ENCODE data around the gene AKNAD1.
"Not testable (repeated sequence)": the region's sequence is repeated elsewhere in the genome, so short reads cannot be mapped to it uniquely, and the experiment has no call there.

Gene AKNAD1

DNA sequence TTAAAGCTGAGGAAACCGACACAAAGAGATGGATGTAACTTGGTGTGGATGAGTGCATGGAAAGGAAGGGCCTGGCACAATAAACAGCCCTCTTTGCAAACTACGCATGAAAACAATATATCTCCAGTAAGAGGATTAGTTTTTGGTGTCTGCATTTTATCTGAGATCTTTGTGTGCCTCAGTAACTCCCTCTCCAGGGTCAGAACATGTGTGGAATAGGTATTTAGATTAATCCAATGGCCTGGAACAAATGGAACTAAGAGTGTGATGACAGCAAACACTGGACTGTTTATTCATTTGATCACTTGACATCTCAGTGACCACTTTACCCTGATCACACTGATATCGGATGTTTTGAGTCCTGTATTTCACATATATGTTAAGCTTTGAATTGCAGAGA, 45.3 kb downstream of the AKNAD1 start:
- H3K27me3 Mint-ChIP-seq, result no peaks in the 10 kb centered on the region
- H3K36me3 Mint-ChIP-seq, result peaks cover 11 to 14% of the 10 kb centered on the region in 2 donors

DNA sequence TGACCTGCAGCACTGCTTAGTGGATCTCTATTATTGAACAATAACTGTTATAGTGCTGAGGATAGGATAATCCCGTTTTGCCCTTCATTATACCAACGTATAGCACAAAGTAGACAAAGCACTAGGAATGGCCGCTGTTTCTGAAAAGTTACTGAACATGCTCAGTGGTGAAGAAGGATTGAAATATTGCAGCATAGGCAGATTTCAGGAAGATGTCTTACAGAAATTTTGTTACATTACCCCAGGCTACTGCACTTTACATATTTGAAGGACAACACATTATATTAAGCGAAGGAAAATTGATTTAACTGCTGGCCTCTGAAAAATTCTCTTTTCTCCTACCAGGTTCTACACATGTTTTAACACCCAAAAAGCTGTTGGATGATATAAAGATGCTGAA, 48.5 kb downstream of the AKNAD1 start:
- no peak overlapping the region for H3K4me3 Mint-ChIP-seq
- H3K9me3 Mint-ChIP-seq, result no peaks in the 10 kb centered on the region
- no peaks in the 10 kb centered on the region for H3K27me3 Mint-ChIP-seq
- no peaks in the 10 kb centered on the region for H3K4me1 Mint-ChIP-seq
- no peak overlapping the region for H3K27ac Mint-ChIP-seq
- DNase-seq (no peak), ATAC-seq (replicated peaks) (no peak)
- H3K36me3 Mint-ChIP-seq, result peaks cover 22 to 29% of the 10 kb centered on the region in 2 donors

More for the DNA sequence above, 45.3 kb downstream of the AKNAD1 start:
- H3K4me1 Mint-ChIP-seq, result no peaks in the 10 kb centered on the region
- H3K9me3 Mint-ChIP-seq, result no peaks in the 10 kb centered on the region
- H3K4me3 Mint-ChIP-seq, result no peak overlapping the region
- DNase-seq, result no peak
- no peak for ATAC-seq (replicated peaks)
- H3K27ac Mint-ChIP-seq, result no peak overlapping the region

DNA sequence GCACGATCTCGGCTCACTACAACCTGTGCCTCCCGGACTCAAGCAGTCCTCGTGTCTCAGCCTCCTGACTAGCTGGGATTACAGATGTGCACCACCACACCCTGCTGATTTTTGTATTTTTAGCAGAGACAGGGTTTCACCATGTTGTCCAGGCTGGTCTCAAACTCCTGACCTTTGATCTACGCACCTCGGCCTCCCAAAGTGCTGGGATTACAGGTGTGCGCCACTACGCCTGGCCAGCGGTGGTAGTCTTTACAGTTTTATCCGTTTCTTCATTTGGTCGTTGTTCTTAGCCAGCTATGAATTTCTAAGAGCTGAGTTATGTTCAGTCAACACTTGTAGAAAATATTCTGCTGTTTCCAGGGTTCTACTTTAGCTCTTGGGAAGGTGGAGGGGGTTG, 53.3 kb downstream of the AKNAD1 start:
- Mint-ChIP-seq H3K36me3 (peaks cover 22 to 47% of the 10 kb centered on the region in 2 donors), H3K4me1 (no peaks in the 10 kb centered on the region), H3K9me3 (no peaks in the 10 kb centered on the region), H3K27ac (no peak overlapping the region), H3K27me3 (no peaks in the 10 kb centered on the region), H3K4me3 (no peak overlapping the region)
- ATAC-seq (replicated peaks) (no peak), DNase-seq (no peak)

DNA sequence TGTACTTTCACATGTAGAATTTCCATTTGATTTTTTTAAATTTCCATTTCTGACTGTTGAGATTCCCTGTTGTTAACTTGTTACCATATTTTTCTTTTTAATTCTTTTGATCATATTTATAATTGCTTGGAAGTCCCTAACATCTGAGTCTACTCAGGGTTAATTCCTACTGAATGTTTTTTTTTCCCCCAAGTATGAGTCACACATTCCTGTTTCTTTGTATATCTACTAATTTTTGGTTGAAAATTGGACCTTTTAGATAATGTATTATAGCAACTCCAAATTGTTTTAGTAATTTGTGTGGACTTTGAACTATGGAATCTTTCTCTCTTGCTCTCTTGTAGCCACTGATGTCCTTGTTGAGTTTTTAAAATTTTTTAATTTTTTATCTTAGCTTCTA, 55.8 kb downstream of the AKNAD1 start:
- Mint-ChIP-seq H3K4me1 (no peaks in the 10 kb centered on the region), H3K9me3 (no peaks in the 10 kb centered on the region), H3K4me3 (no peak overlapping the region), H3K27me3 (no peaks in the 10 kb centered on the region), H3K27ac (no peak overlapping the region), H3K36me3 (peaks cover 22 to 49% of the 10 kb centered on the region in 2 donors)
- ATAC-seq (replicated peaks) (no peak), DNase-seq (no peak)

DNA sequence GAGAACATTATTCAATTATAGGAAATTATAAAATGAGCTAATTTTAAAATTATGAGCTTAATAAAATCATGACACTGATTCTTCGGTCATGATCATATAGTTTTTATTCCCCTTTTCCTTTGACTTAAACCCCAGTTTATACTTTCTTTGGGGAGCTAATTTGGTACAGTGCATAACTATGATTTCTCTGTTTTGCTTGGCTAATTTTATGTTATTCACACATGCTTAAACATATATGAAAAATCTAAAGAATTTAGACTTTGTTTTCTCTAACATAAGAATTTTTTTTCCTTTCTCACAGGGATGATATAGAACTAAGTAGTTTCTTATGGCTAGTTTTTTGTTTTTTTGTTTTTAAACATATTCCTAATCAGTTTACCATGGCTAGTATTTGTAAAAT, 57.9 kb downstream of the AKNAD1 start:
- no peaks in the 10 kb centered on the region for H3K27me3 Mint-ChIP-seq
- H3K4me3 Mint-ChIP-seq, result no peak overlapping the region
- no peak for DNase-seq
- H3K4me1 Mint-ChIP-seq, result no peaks in the 10 kb centered on the region
- H3K9me3 Mint-ChIP-seq, result no peaks in the 10 kb centered on the region
- no peak overlapping the region for H3K27ac Mint-ChIP-seq
- H3K36me3 Mint-ChIP-seq, result peaks cover 17 to 45% of the 10 kb centered on the region in 2 donors
- ATAC-seq (replicated peaks), result no peak

DNA sequence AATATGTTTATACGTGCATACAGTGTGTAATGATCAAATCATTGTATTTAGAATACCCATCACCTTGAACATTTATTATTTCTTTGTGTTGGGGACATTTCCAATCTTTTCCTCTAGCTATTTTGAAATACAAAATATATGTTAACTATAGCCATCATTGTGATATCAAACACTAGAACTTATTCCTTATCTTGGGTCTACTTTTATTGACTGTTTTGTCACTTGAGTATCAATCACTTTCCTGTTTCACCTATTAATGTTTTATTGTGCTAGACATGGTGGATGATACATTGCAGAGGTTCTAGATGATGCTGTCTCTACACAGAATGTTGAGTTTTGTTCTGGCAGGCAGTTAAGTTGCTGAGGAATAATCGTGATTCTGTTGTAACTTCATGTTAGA, 64.5 kb downstream of the AKNAD1 start:
- no peak overlapping the region for H3K27ac Mint-ChIP-seq
- H3K9me3 Mint-ChIP-seq, result peaks cover 11 to 15% of the 10 kb centered on the region in 2 donors
- no peak for DNase-seq
- no peak for ATAC-seq (replicated peaks)
- H3K4me1 Mint-ChIP-seq, result no peaks in the 10 kb centered on the region
- H3K27me3 Mint-ChIP-seq, result no peaks in the 10 kb centered on the region
- H3K4me3 Mint-ChIP-seq, result no peak overlapping the region
- H3K36me3 Mint-ChIP-seq, result peaks cover 47 to 56% of the 10 kb centered on the region in 2 donors

DNA sequence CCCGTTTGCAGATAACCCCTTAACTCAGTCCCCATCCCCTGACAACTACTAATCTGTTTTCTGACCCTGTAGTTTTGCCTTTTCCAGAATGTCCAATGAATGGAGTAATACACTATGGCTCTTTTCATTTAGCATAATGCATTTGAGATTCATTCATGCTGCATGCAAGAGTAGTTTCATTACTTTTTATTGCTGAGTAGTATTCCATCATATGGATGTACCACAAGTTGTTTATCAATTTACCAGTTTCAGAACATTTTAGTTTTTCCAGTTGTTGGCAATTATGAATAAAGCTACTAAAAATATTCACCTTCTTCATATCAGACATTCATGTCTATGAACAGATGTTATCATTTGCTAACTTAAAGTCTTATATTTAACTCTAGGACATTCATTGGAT, 65.1 kb downstream of the AKNAD1 start:
- ATAC-seq (replicated peaks) (no peak), DNase-seq (no peak)
- H3K27me3 Mint-ChIP-seq, result no peaks in the 10 kb centered on the region
- no peak overlapping the region for H3K27ac Mint-ChIP-seq
- peaks cover 11 to 15% of the 10 kb centered on the region in 2 donors for H3K9me3 Mint-ChIP-seq
- peaks cover 48 to 59% of the 10 kb centered on the region in 2 donors for H3K36me3 Mint-ChIP-seq
- no peak overlapping the region for H3K4me3 Mint-ChIP-seq
- H3K4me1 Mint-ChIP-seq, result no peaks in the 10 kb centered on the region

DNA sequence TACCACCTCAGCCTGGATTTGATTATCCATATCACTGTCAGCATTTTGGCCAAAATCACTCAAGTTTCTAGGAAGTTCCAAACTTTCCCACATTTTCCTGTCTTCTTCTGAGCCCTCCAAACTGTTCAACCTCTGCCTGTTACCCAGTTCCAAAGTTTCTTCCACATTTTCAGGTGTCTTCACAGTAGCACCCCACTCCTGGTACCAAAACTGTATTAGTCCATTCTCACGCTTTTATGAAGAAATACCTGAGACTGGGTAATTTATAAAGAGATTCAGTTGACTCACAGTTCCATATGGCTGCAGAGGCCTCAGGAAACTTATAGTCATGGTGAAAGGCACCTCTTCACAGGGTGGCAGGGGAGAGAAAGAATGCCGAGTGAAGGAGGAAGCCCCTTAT, 71.0 kb downstream of the AKNAD1 start:
- Mint-ChIP-seq H3K36me3 (peaks cover 59 to 70% of the 10 kb centered on the region in 2 donors), H3K4me1 (no peaks in the 10 kb centered on the region), H3K4me3 (no peak overlapping the region), H3K27ac (peak overlapping the region; percentile 10), H3K27me3 (no peaks in the 10 kb centered on the region), H3K9me3 (peaks cover 10 to 18% of the 10 kb centered on the region in 2 donors)
- DNase-seq (no peak), ATAC-seq (replicated peaks) (no peak)

DNA sequence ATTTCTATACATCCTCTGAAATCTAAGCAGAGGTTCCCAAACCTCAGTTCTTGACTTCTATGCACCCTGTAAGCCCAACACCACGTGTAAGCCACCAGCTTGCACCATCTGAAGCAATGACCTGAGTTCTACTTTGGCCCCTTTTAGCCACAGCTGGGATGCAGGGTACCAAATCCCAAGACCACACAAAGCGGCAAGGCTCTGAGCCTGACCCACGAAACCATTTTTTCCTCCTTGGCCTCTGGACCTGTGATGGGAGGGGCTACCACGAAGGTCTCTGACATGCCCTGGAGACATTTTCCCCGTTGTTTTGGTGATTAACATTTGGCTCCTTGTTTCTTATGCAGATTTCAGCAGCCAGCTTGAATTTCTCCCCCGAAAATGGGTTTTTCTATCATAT, 71.6 kb downstream of the AKNAD1 start:
- Mint-ChIP-seq H3K4me1 (no peaks in the 10 kb centered on the region), H3K36me3 (peaks cover 56 to 68% of the 10 kb centered on the region in 2 donors), H3K9me3 (peaks cover 10 to 18% of the 10 kb centered on the region in 2 donors), H3K27me3 (no peaks in the 10 kb centered on the region), H3K4me3 (no peak overlapping the region), H3K27ac (no peak overlapping the region)
- ATAC-seq (replicated peaks) (no peak), DNase-seq (no peak)

DNA sequence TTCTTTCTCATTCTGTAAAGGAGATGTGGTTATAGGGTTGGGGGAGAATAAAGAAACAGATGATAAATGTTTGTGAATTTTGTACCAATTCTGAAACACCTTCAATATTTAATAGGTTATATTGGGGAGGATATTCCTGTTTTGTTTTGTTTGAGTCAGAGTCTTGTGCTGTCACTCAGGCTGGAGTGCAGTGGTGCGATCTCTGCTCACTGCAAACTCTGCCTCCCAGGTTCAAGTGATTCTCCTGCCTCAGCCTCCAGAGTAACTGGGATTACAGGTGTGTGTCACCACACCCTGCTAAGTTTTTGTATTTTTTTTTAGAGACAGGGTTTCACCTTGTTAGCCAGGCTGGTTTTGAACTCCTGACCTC, 75.3 kb downstream of the AKNAD1 start:
- not testable (repeated sequence) for ATAC-seq (replicated peaks); H3K27ac Mint-ChIP-seq; H3K4me1 Mint-ChIP-seq; H3K27me3 Mint-ChIP-seq; DNase-seq; H3K4me3 Mint-ChIP-seq
- Mint-ChIP-seq H3K36me3 (peaks cover 44 to 59% of the 10 kb centered on the region in 2 donors), H3K9me3 (peaks cover 10 to 18% of the 10 kb centered on the region in 2 donors)

DNA sequence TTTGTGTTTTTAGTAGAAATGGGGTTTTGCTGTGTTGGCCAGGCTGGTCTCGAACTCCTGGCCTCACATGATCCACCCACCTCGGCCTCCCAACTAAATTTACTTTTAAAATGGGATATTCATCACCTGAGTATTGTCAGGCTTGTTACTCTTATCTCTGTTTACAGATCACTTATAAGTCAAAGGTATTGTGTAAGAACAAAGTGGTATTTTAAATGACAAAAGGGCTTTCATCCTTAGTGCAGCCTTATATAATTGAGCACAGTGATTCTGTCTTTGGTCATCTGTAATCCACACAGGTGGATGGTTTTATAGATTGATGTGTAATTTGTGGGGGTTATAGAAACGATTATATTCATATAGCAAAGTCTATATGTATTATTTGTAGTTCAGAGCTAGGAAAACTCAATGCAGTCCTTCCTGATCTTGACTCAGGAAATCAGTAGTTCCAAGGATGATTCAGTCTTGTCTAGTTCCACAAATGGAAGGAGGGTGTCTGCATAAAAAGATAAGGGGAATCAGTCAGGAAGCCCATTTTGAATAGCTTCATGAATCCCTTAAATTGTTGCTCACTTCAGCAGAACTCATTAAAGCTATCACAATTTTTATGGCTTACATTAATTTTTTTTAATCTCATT, 75.8 kb downstream of the AKNAD1 start:
- Mint-ChIP-seq H3K4me3 (no peak overlapping the region), H3K27ac (peak overlapping the region; percentile 20), H3K9me3 (peaks cover 9 to 17% of the 10 kb centered on the region in 2 donors), H3K27me3 (no peaks in the 10 kb centered on the region), H3K4me1 (no peaks in the 10 kb centered on the region), H3K36me3 (peaks cover 39 to 53% of the 10 kb centered on the region in 2 donors)
- DNase-seq (no peak), ATAC-seq (replicated peaks) (no peak)

DNA sequence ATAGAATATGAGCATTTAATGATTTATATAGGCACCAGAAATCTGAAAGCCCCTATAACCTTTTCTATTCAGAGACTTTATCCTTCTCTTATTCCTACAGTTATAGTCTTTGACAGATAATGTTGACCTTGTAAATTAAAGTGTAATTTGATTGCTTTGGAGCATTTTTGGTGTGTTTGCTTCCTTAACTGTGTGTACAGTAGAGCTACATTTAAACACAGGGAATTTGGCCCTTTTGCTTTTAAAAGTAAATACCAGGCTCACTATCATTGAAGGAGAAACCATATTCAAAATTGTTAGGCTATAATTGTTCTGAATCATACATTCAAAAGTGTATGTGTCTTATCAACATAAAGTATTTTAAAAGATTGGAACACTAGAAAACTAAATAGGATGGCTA, 77.4 kb downstream of the AKNAD1 start:
- no peak overlapping the region for H3K27ac Mint-ChIP-seq
- H3K9me3 Mint-ChIP-seq, result peaks cover 2% of the 10 kb centered on the region in 2 donors
- H3K27me3 Mint-ChIP-seq, result no peaks in the 10 kb centered on the region
- ATAC-seq (replicated peaks) (no peak), DNase-seq (no peak)
- no peak overlapping the region for H3K4me3 Mint-ChIP-seq
- H3K36me3 Mint-ChIP-seq, result peaks cover 31 to 50% of the 10 kb centered on the region in 2 donors
- H3K4me1 Mint-ChIP-seq, result no peaks in the 10 kb centered on the region

DNA sequence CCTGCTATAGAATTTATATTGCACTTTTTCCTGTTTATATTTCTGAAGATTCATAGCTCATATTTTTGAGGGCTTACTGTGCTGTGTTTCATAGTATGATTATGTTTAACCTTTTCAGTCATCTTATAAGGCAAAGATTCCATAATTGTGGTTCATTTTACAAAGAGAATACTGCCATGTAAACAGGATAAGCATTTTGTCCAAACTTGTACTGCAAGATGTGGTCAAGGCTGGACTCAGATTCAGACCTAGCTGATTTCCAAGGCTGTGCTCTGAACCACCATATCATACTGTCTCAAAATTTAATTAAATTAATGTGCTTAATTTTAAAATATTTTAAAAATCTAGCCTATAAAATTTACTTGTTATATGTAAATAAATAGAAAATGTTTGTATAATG, 79.1 kb downstream of the AKNAD1 start:
- Mint-ChIP-seq H3K36me3 (peaks cover 25 to 41% of the 10 kb centered on the region in 2 donors), H3K27me3 (no peaks in the 10 kb centered on the region), H3K27ac (no peak overlapping the region), H3K4me3 (no peak overlapping the region), H3K4me1 (no peaks in the 10 kb centered on the region), H3K9me3 (no peaks in the 10 kb centered on the region)
- DNase-seq (no peak), ATAC-seq (replicated peaks) (no peak)

DNA sequence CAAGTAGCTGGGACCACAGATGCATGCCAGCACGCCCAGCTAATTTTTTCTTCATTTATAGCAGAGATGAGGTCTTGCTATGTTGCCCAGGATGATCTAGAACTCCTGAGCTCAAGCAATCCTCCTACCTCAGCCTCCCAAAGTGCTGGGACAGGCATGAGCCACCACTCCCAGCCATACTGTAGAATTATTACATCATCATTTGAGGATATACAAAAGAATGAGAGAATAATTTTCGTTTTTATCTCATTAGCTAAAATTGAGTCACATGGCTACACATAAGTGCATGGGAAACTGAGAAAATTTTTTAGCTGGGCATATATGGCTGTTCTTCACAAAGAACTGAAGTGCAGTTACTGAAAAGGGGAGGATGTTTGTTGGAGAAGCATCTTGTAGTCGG, 89.2 kb downstream of the AKNAD1 start:
- no peak overlapping the region for H3K4me3 Mint-ChIP-seq
- DNase-seq (no peak), ATAC-seq (replicated peaks) (no peak)
- H3K27ac Mint-ChIP-seq, result no peak overlapping the region
- H3K4me1 Mint-ChIP-seq, result peaks cover 0 to 5% of the 10 kb centered on the region in 2 donors
- no peaks in the 10 kb centered on the region for H3K27me3 Mint-ChIP-seq
- H3K9me3 Mint-ChIP-seq, result no peaks in the 10 kb centered on the region
- peaks cover 19 to 31% of the 10 kb centered on the region in 2 donors for H3K36me3 Mint-ChIP-seq

DNA sequence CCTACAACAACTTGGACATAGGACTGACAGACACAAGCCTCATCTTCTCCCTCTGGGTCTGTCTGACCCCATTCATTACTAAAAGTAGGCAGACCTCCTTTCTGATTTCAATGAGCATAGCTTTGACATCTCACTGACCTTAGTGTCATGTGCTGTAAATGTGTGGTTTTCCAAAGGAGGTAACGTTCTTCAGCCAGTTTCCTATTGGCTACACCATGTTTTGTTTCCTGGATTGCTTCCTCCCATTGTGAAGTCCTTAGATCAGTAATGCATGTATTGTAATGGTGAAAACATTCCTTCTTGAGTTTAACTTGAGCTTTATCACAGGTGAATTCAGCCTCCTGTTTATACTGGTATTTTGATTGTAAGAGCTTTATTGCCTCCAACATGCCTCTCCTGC, 89.8 kb downstream of the AKNAD1 start:
- Mint-ChIP-seq H3K9me3 (no peaks in the 10 kb centered on the region), H3K36me3 (peaks cover 21 to 33% of the 10 kb centered on the region in 2 donors), H3K27ac (no peak overlapping the region), H3K4me3 (no peak overlapping the region), H3K27me3 (no peaks in the 10 kb centered on the region), H3K4me1 (peaks cover 0 to 5% of the 10 kb centered on the region in 2 donors)
- ATAC-seq (replicated peaks) (no peak), DNase-seq (no peak)

Measured in stimulated activated naive B cell treated with anti-CD40 and anti-IgM and Interleukin-4, amounts not matched to agents 10 μg/mL and 1 μg/mL and 100 μg/mL, for 72 hours (primary cell).